Activated naive CD4-positive, alpha-beta T cell treated with anti-CD3 and anti-CD28 coated beads for 36 hours (primary cell): ENCODE results near the gene TM2D3. TPM values are rescaled to one million over a fixed set of nuclear protein-coding genes. Genes with fewer than 3 reads are reported as not detected.

Experiments
- CTCF ChIA-PET: fragments of 350-600 bp; sonication (Branson Sonifier 250); formaldehyde crosslinking; loops from one replicate; lab custom pipeline; 2021; ENCODE audit warnings: antibody characterized with exemption; lab: Charles Lee
- DNase-seq: peaks from one replicate; pipeline ENCODE4 v3.0.0-alpha.2; 2020
- H3K27ac Mint-ChIP-seq: one replicate; pipeline ENCODE4 v1.8.0; 2021; ENCODE audit warnings: mild to moderate bottlenecking, mixed read lengths
- H3K27me3 Mint-ChIP-seq: one replicate; pipeline ENCODE4 v1.8.0; 2021; ENCODE audit warnings: low read depth, mixed read lengths
- H3K36me3 Mint-ChIP-seq: one replicate; pipeline ENCODE4 v1.8.0; 2021; ENCODE audit warnings: low read depth, mixed read lengths
- H3K4me1 Mint-ChIP-seq: one replicate; pipeline ENCODE4 v1.8.0; 2021; ENCODE audit warnings: low read depth, mixed read lengths
- H3K4me3 Mint-ChIP-seq: one replicate; pipeline ENCODE4 v1.8.0; 2021; ENCODE audit warnings: mild to moderate bottlenecking, moderate library complexity, mixed read lengths
- H3K9me3 Mint-ChIP-seq: one replicate; pipeline ENCODE4 v1.8.0; 2021; ENCODE audit warnings: mixed read lengths
- intact Hi-C: fragments of 100-400 bp; cut with micrococcal nuclease; formaldehyde crosslinking; loops from one replicate; pipeline ENCODE4 v1.15.1; 2023
- total RNA-seq, 2 experiments: library from RNA; stranded (reverse); gene quantifications; one replicate each; pipeline ENCODE4 v1.2.3, GENCODE V29; 2021

Gene TM2D3
- total RNA-seq, 2 experiments from 2014 or later = 52.8 to 53.0 TPM

- no peaks in the 10 kb centered on the region for H3K4me1 Mint-ChIP-seq
- H3K36me3 Mint-ChIP-seq = no peaks in the 10 kb centered on the region
- no peak for DNase-seq
- CTCF ChIA-PET = no interaction called here
- no peak overlapping the region for H3K4me3 Mint-ChIP-seq
- no peaks in the 10 kb centered on the region for H3K9me3 Mint-ChIP-seq
- H3K27me3 Mint-ChIP-seq = no peaks in the 10 kb centered on the region
- no peak overlapping the region for H3K27ac Mint-ChIP-seq
- intact Hi-C loops = no loop called here
Measured at GRCh38 chr15:101610611-101611000, 41.6 kb downstream of the TM2D3 start.

GRCh38 chr15:101609742-101610610 lies 42.2 kb downstream of the TM2D3 start:
- Mint-ChIP-seq H3K4me3 (no peak overlapping the region), H3K27me3 (no peaks in the 10 kb centered on the region), H3K27ac (no peak overlapping the region), H3K36me3 (no peaks in the 10 kb centered on the region), H3K9me3 (no peaks in the 10 kb centered on the region), H3K4me1 (no peaks in the 10 kb centered on the region)
- intact Hi-C loops = no loop called here
- no peak for DNase-seq
- CTCF ChIA-PET = interaction anchor here (1.1 kb wide), 1 partner anchor 98 kb away, joined by 3 read pairs; no protein-coding TSS in a partner anchor

- Mint-ChIP-seq H3K9me3 (no peaks in the 10 kb centered on the region), H3K4me3 (no peak overlapping the region), H3K36me3 (no peaks in the 10 kb centered on the region), H3K27ac (no peak overlapping the region), H3K4me1 (no peaks in the 10 kb centered on the region), H3K27me3 (peaks cover 4% of the 10 kb centered on the region)
- CTCF ChIA-PET = no interaction called here
- intact Hi-C loops = no loop called here
- DNase-seq = no peak
Measured at GRCh38 chr15:101608201-101608600, 44.0 kb downstream of the TM2D3 start.

- no peaks in the 10 kb centered on the region for H3K9me3 Mint-ChIP-seq
- H3K4me1 Mint-ChIP-seq = no peaks in the 10 kb centered on the region
- H3K27ac Mint-ChIP-seq = no peak overlapping the region
- DNase-seq = no peak
- no peaks in the 10 kb centered on the region for H3K36me3 Mint-ChIP-seq
- CTCF ChIA-PET = no interaction called here
- H3K27me3 Mint-ChIP-seq = peaks cover 6% of the 10 kb centered on the region
- intact Hi-C loops = no loop called here
- no peak overlapping the region for H3K4me3 Mint-ChIP-seq
Measured at GRCh38 chr15:101607108-101607507, 45.1 kb downstream of the TM2D3 start.

- H3K4me1 Mint-ChIP-seq = no peaks in the 10 kb centered on the region
- H3K27me3 Mint-ChIP-seq = peaks cover 15% of the 10 kb centered on the region
- intact Hi-C loops = no loop called here
- H3K9me3 Mint-ChIP-seq = no peaks in the 10 kb centered on the region
- H3K27ac Mint-ChIP-seq = no peak overlapping the region
- no peaks in the 10 kb centered on the region for H3K36me3 Mint-ChIP-seq
- DNase-seq = no peak
- CTCF ChIA-PET = interaction anchor here (0.6 kb wide), 1 partner anchor 51 kb away, joined by 3 read pairs; no protein-coding TSS in a partner anchor
- no peak overlapping the region for H3K4me3 Mint-ChIP-seq
Measured at GRCh38 chr15:101604124-101604874, 47.9 kb downstream of the TM2D3 start.

GRCh38 chr15:101602801-101603200 lies 49.4 kb downstream of the TM2D3 start:
- DNase-seq = no peak
- Mint-ChIP-seq H3K9me3 (no peaks in the 10 kb centered on the region), H3K36me3 (peaks cover 3% of the 10 kb centered on the region), H3K4me1 (no peaks in the 10 kb centered on the region), H3K4me3 (no peak overlapping the region), H3K27ac (no peak overlapping the region), H3K27me3 (peaks cover 26% of the 10 kb centered on the region)
- intact Hi-C loops = no loop called here
- CTCF ChIA-PET = no interaction called here

- peaks cover 46% of the 10 kb centered on the region for H3K27me3 Mint-ChIP-seq
- H3K27ac Mint-ChIP-seq = no peak overlapping the region
- intact Hi-C loops = no loop called here
Measured at GRCh38 chr15:101600035-101600434, 52.1 kb downstream of the TM2D3 start.

GRCh38 chr15:101599091-101599490 lies 53.1 kb downstream of the TM2D3 start:
- no peak overlapping the region for H3K4me3 Mint-ChIP-seq
- no peaks in the 10 kb centered on the region for H3K4me1 Mint-ChIP-seq
- H3K27ac Mint-ChIP-seq = no peak overlapping the region
- intact Hi-C loops = no loop called here
- CTCF ChIA-PET = no interaction called here
- H3K36me3 Mint-ChIP-seq = peaks cover 3% of the 10 kb centered on the region
- DNase-seq = no peak
- H3K27me3 Mint-ChIP-seq = peaks cover 49% of the 10 kb centered on the region
- H3K9me3 Mint-ChIP-seq = peaks cover 10% of the 10 kb centered on the region

More at GRCh38 chr15:101600035-101600434, 52.1 kb downstream of the TM2D3 start:
- DNase-seq = no peak
- Mint-ChIP-seq H3K4me3 (no peak overlapping the region), H3K9me3 (peaks cover 10% of the 10 kb centered on the region), H3K4me1 (no peaks in the 10 kb centered on the region), H3K36me3 (peaks cover 3% of the 10 kb centered on the region)
- CTCF ChIA-PET = no interaction called here

- Mint-ChIP-seq H3K36me3 (peaks cover 3% of the 10 kb centered on the region), H3K27me3 (peaks cover 50% of the 10 kb centered on the region), H3K9me3 (peaks cover 11% of the 10 kb centered on the region), H3K4me1 (no peaks in the 10 kb centered on the region), H3K27ac (no peak overlapping the region), H3K4me3 (no peak overlapping the region)
- no peak for DNase-seq
- CTCF ChIA-PET = no interaction called here
- intact Hi-C loops = no loop called here
Measured at GRCh38 chr15:101597360-101597928, 54.7 kb downstream of the TM2D3 start.

GRCh38 chr15:101596633-101597032 lies 55.5 kb downstream of the TM2D3 start:
- H3K36me3 Mint-ChIP-seq = peaks cover 3% of the 10 kb centered on the region
- peaks cover 50% of the 10 kb centered on the region for H3K27me3 Mint-ChIP-seq
- no peak overlapping the region for H3K27ac Mint-ChIP-seq
- peaks cover 11% of the 10 kb centered on the region for H3K9me3 Mint-ChIP-seq
- DNase-seq = no peak
- H3K4me3 Mint-ChIP-seq = no peak overlapping the region
- no peaks in the 10 kb centered on the region for H3K4me1 Mint-ChIP-seq
- intact Hi-C loops = no loop called here
- CTCF ChIA-PET = interaction anchor here (1.2 kb wide), 1 partner anchor 23 kb away, joined by 3 read pairs; no protein-coding TSS in a partner anchor
